NB4 (cell line): ENCODE data around the gene CROT.

Experiments
- CTCF ChIP-seq: IDR thresholded peaks from one replicate; pipeline ENCODE4 v1.5.1; 2012; ENCODE audit warnings: low read depth, low read length
- MYC ChIP-seq: IDR thresholded peaks from 2 replicates; pipeline ENCODE4 v1.6.1; 2011; ENCODE audit warnings: low read depth, low read length
- POLR2A ChIP-seq: IDR thresholded peaks from 2 replicates; pipeline ENCODE4 v1.6.1; 2011; ENCODE audit warnings: mild to moderate bottlenecking; ENCODE audit not compliant: insufficient read length; ENCODE audit errors: extremely low read depth
- TF ChIP-seq, protein P1 (sequence below): IDR thresholded peaks from 2 replicates; pipeline ENCODE4 v1.6.1; 2011; ENCODE audit warnings: low read depth, low read length

- no peak for TF ChIP-seq POLR2A
- TF ChIP-seq CTCF = no peak
- TF ChIP-seq, protein P1, sequence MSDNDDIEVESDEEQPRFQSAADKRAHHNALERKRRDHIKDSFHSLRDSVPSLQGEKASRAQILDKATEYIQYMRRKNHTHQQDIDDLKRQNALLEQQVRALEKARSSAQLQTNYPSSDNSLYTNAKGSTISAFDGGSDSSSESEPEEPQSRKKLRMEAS = no peak
- TF ChIP-seq MYC = no peak
Measured at GRCh38 chr7:87345962-87346371, 503 bp downstream of the CROT start.
